ENCODE data around the gene MAFG. TPM values are rescaled to one million over a fixed set of nuclear protein-coding genes. Genes with fewer than 3 reads are reported as not detected.

MAFG gene
- total and polyA plus RNA-seq, 9 of the 15 experiments (the other 6 are each of a cell fraction or from before 2014, with no cell fraction given) = 1.1 to 58.1 (median 24.9) TPM

DNA sequence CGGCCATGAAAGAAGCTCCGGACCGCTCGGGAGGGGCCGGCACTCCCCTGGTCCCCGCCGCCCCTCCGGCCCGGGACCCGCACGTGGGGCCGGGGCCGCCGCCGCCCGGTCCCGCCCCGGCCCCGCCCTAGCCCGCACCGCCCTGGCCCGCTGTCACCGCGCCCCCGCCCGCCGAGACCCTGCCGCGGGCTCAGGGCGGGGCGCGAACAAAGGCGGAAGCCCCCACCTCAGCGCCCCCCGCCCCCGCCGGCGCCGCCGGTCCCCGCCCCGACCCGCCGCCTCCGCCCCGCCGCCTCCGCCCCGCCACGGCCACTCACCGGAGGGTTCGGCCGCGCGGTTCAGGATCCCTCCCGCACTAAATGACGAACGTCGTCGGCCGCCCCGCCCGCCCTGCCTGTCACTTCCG, 56.6 kb downstream of the MAFG start, which contains the start of gene ARHGDIA (continued):
- TF ChIP-seq NBN (IDR thresholded peaks at IDR 0.05; ENCODE audit: low read depth) (no peak), CREM (IDR thresholded peaks at IDR 0.05; ENCODE audit: low read depth) (peak; percentile 91; the same call in 1 of the 2 replicates), POLR2AphosphoS5 (IDR thresholded peaks at IDR 0.05; ENCODE audit: control insufficient read depth, insufficient read depth, low read depth, low read length) (no peak), ZNF583 (CRISPR knock-in tag; IDR thresholded peaks at IDR 0.05) (no peak)
- TF ChIP-seq, protein P1, sequence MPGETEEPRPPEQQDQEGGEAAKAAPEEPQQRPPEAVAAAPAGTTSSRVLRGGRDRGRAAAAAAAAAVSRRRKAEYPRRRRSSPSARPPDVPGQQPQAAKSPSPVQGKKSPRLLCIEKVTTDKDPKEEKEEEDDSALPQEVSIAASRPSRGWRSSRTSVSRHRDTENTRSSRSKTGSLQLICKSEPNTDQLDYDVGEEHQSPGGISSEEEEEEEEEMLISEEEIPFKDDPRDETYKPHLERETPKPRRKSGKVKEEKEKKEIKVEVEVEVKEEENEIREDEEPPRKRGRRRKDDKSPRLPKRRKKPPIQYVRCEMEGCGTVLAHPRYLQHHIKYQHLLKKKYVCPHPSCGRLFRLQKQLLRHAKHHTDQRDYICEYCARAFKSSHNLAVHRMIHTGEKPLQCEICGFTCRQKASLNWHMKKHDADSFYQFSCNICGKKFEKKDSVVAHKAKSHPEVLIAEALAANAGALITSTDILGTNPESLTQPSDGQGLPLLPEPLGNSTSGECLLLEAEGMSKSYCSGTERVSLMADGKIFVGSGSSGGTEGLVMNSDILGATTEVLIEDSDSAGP (CRISPR knock-in tag; IDR thresholded peaks at IDR 0.05) = no peak

DNA sequence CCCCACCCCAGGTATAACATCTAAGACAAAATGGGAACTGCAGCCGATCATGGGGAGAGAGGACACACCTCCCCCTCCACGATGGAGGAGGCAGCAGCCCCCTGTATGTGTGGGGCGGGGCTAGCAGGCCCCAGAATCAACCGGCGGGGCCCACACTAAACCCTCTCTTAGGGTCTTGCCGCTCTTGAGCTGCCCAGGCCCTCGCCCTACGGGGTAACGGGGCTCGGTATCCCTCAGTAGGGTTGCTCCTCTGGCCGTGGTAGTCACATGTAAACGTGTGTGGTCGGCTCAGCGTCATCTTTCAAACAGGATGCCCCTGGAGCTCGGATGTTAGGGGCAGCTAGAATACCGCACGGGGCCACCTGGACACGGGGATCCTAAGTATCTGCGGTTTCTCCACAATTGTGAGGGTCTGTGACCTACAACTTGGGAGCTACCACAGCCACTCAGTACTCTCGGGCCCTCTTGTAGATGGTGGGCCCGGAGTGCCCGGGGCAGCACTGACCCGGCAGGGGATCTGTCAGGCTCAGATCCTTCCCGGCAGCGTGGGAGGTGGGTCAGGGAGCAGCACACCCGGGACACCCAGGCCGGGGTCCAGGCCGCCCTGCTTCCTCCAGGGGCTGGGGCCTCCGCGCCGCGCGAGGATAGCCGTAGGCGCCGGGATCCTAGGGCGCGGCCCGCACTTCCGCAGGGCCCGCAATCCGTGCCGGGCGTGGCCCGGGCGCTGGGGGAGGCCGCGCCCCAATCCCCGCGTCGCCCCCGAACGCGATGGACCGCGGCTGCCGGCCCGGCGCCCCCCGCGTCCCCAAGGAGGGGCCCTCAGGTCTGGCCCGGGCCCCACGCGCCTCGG, 57.2 kb downstream of the MAFG start:
- no TSS peak for BruUV-seq (replicated peaks)
- WGBS (ENCODE audit: insufficient coverage, low coverage, missing lambda C conversion rate) = under 1% methylated on average over 44 of the region's 65 CpGs
- TF ChIP-seq, protein P2, sequence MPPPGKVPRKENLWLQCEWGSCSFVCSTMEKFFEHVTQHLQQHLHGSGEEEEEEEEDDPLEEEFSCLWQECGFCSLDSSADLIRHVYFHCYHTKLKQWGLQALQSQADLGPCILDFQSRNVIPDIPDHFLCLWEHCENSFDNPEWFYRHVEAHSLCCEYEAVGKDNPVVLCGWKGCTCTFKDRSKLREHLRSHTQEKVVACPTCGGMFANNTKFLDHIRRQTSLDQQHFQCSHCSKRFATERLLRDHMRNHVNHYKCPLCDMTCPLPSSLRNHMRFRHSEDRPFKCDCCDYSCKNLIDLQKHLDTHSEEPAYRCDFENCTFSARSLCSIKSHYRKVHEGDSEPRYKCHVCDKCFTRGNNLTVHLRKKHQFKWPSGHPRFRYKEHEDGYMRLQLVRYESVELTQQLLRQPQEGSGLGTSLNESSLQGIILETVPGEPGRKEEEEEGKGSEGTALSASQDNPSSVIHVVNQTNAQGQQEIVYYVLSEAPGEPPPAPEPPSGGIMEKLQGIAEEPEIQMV (tag; conservative IDR thresholded peaks at IDR 0.05; ENCODE audit: low read depth) = no peak
- TF ChIP-seq NRF1 (conservative IDR thresholded peaks at IDR 0.05 in 1 of 2, IDR thresholded peaks at IDR 0.05 in 1 of 2) = no peak
- 0 out of 2 replicates have a peak, but pooled peaks have one; percentile 40 for TF ChIP-seq TGIF2 (CRISPR knock-in tag; IDR thresholded peaks at IDR 0.05)
- 0 out of 2 replicates have a peak, but pooled peaks have one; percentile 12 for TF ChIP-seq ESRRA (IDR thresholded peaks at IDR 0.05; ENCODE audit: borderline replicate concordance, low read depth)
- TF ChIP-seq GATAD2B (IDR thresholded peaks at IDR 0.05; ENCODE audit: borderline replicate concordance) = peak; percentile 78
- no peak for TF ChIP-seq RFX1 (IDR thresholded peaks at IDR 0.05)
- peak; percentile 84 for TF ChIP-seq RBM22 (IDR thresholded peaks at IDR 0.05; ENCODE audit: low read depth, low read length, poor library complexity, severe bottlenecking)
- TF ChIP-seq CBX8 (IDR thresholded peaks at IDR 0.05; ENCODE audit: borderline replicate concordance, extremely low read depth, low read depth, low read length, poor library complexity, severe bottlenecking) = no peak
- no peak for TF ChIP-seq PHF21A (IDR thresholded peaks at IDR 0.05; ENCODE audit: borderline replicate concordance, low read depth)
- TF ChIP-seq SMC3 (conservative IDR thresholded peaks at IDR 0.05; ENCODE audit: insufficient read depth, low read depth, low read length) = no peak
- TF ChIP-seq ETV1 (tag; conservative IDR thresholded peaks at IDR 0.05; ENCODE audit: low read depth) = 0 out of 2 replicates have a peak, but pooled peaks have one; percentile 22
- no peak for TF ChIP-seq SAFB (IDR thresholded peaks at IDR 0.05; ENCODE audit: borderline replicate concordance, low read depth, low read length)

More for the DNA sequence above, 57.2 kb downstream of the MAFG start:
- H3K4me3 ChIP-seq = peak overlapping the region; percentile 93
- peaks cover 29 to 78% of the 10 kb centered on the region in 2 experiments for H3K4me1 ChIP-seq (replicated peaks in 1 of 2; ENCODE audit: control insufficient read depth in 2 of 2, insufficient read depth in 2 of 2, low read length in 2 of 2)
- in situ Hi-C loops (cut with MboI) = no loop called here
- peak overlapping the region; percentile 93 for H3K4me2 ChIP-seq (ENCODE audit: insufficient read depth, low read length)
- peaks cover 35% of the 10 kb centered on the region for H4K20me1 ChIP-seq (replicated peaks; ENCODE audit: control insufficient read depth, insufficient read depth, low read length)
- DNase-seq (ENCODE audit: extremely low read depth in 1 of 4, low spot score in 3 of 4) (peak; percentile 26 to 61 (median 32)), ATAC-seq (no peak), FAIRE-seq (no peak)
- no peak overlapping the region for H2AFZ ChIP-seq (ENCODE audit: low read depth, low read length)
- intact Hi-C loops (cut with micrococcal nuclease) = no loop called here
- H3K27ac ChIP-seq (ENCODE audit: extremely low read depth, low read depth, low read length) = peak overlapping the region; percentile 93
- ChIA-PET POLR2A (interaction anchor here (0.6 to 2.6 kb wide), 16 partner anchors 9 to 200 kb away, joined by 3 to 13 read pairs (median 4); partner anchors contain the start of genes MCRIP1 and P4HB), CTCF (ENCODE audit: low intra/inter-chr PET ratio) (interaction anchor here (0.9 kb wide), 1 partner anchor 137 kb away, joined by 3 read pairs; no protein-coding TSS in a partner anchor)
- H3K27me3 ChIP-seq (ENCODE audit: control insufficient read depth in 2 of 2, insufficient read depth in 2 of 2, low read length in 2 of 2) = no peaks in the 10 kb centered on the region
- H3K36me3 ChIP-seq (ENCODE audit: control insufficient read depth, insufficient read depth, low read length) = peaks cover 37% of the 10 kb centered on the region; the same call in 2 of the 3 replicates
- H3K79me2 ChIP-seq (ENCODE audit: control insufficient read depth, insufficient read depth, low read length) = peaks cover 46% of the 10 kb centered on the region
- no peaks in the 10 kb centered on the region for H3K9me1 ChIP-seq (ENCODE audit: control insufficient read depth, insufficient read depth, low read length)
- peak overlapping the region; percentile 88 to 98 for H3K9ac ChIP-seq (ENCODE audit: insufficient read depth in 1 of 2, low read depth in 2 of 2, low read length in 2 of 2)
- no peaks in the 10 kb centered on the region for H3K9me3 ChIP-seq (replicated peaks; ENCODE audit: control insufficient read depth, insufficient read depth, low read depth, low read length)
